HepG2 (cell line): Measurements from ENCODE around the gene MAPK9. TPM values are rescaled to one million over a fixed set of nuclear protein-coding genes. Genes with fewer than 3 reads are reported as not detected.

Experiments used
- FOSL2 ChIP-seq: sonication (generic); formaldehyde crosslinking; IDR thresholded peaks from 2 replicates; pipeline ENCODE4 v1.4.0; 2020; ENCODE audit warnings: missing genetic modification reagents
- IRF2 ChIP-seq: IDR thresholded peaks from 2 replicates; pipeline ENCODE4 v1.6.1; 2018; ENCODE audit warnings: missing genetic modification reagents, missing compliant biosample characterization
- KDM2A ChIP-seq: sonication (generic); formaldehyde crosslinking; IDR thresholded peaks from 2 replicates; pipeline ENCODE4 v1.4.0; 2020; ENCODE audit warnings: low read depth, missing genetic modification reagents, borderline replicate concordance
- NFATC3 ChIP-seq: sonication (generic); formaldehyde crosslinking; IDR thresholded peaks from 2 replicates; pipeline ENCODE4 v1.5.1; 2020; ENCODE audit warnings: mild to moderate bottlenecking, missing genetic modification reagents
- PAX8 ChIP-seq: sonication (generic); formaldehyde crosslinking; IDR thresholded peaks from 2 replicates; pipeline ENCODE4 v1.8.0; 2022; ENCODE audit warnings: mild to moderate bottlenecking, missing genetic modification reagents, borderline replicate concordance
- PPARG ChIP-seq: conservative IDR thresholded peaks from 2 replicates; pipeline ENCODE4 v1.6.1; 2016; ENCODE audit warnings: missing biosample characterization, missing genetic modification reagents
- RAD21 ChIP-seq: fragments of 450-650 bp; formaldehyde crosslinking; IDR thresholded peaks from 2 replicates; pipeline ENCODE4 v1.5.0; 2020; ENCODE audit warnings: mild to moderate bottlenecking
- RFXAP ChIP-seq: sonication (generic); formaldehyde crosslinking; IDR thresholded peaks from 2 replicates; pipeline ENCODE4 v1.4.0; 2020; ENCODE audit warnings: missing genetic modification reagents, borderline replicate concordance
- SP2 ChIP-seq: sonication (generic); formaldehyde crosslinking; IDR thresholded peaks from 2 replicates; pipeline ENCODE4 v1.5.1; 2020; ENCODE audit warnings: mild to moderate bottlenecking, missing genetic modification reagents
- STAG1 ChIP-seq: sonication (generic); formaldehyde crosslinking; IDR thresholded peaks from 2 replicates; pipeline ENCODE4 v1.4.0; 2020; ENCODE audit warnings: missing genetic modification reagents
- TEAD3 ChIP-seq: optimal IDR thresholded peaks from 2 replicates; pipeline ENCODE3; 2016; ENCODE audit warnings: borderline replicate concordance
- TFDP2 ChIP-seq: sonication (generic); formaldehyde crosslinking; IDR thresholded peaks from 2 replicates; pipeline ENCODE4 v1.4.0; 2020; ENCODE audit warnings: missing genetic modification reagents
- XRCC5 ChIP-seq: fragments of 200-400 bp; formaldehyde crosslinking; optimal IDR thresholded peaks from 2 replicates; pipeline ENCODE3; 2017; ENCODE audit warnings: mild to moderate bottlenecking, low read length
- ZBTB26 ChIP-seq: IDR thresholded peaks from 2 replicates; pipeline ENCODE4 v1.6.1; 2016; ENCODE audit warnings: missing compliant biosample characterization, missing genetic modification reagents, borderline replicate concordance
- ZMAT3 ChIP-seq: sonication (generic); formaldehyde crosslinking; conservative IDR thresholded peaks from 2 replicates; pipeline ENCODE4 v1.7.0; 2021; ENCODE audit warnings: missing genetic modification reagents
- ZNF263 ChIP-seq: sonication (generic); formaldehyde crosslinking; IDR thresholded peaks from 2 replicates; pipeline ENCODE4 v1.4.0; 2020; ENCODE audit warnings: missing genetic modification reagents
- ZNF383 ChIP-seq: sonication (generic); formaldehyde crosslinking; IDR thresholded peaks from 2 replicates; pipeline ENCODE4 v1.4.0; 2020; ENCODE audit warnings: missing genetic modification reagents, mild to moderate bottlenecking, borderline replicate concordance
- ZNF687 ChIP-seq: sonication (generic); formaldehyde crosslinking; IDR thresholded peaks from 2 replicates; pipeline ENCODE4 v1.5.1; 2020; ENCODE audit warnings: mild to moderate bottlenecking, missing genetic modification reagents, moderate library complexity
- ZNF749 ChIP-seq: sonication (generic); formaldehyde crosslinking; IDR thresholded peaks from 2 replicates; pipeline ENCODE4 v1.8.0; 2022; ENCODE audit warnings: mild to moderate bottlenecking, missing genetic modification reagents, moderate library complexity, borderline replicate concordance
- polyA plus RNA-seq, 8 experiments: library from polyadenylated mRNA; depleted of rRNA in 3 of 8; stranded (reverse) in 7 of 8; unstranded in 1 of 8; fragments of >200 nt; fragmentation: Illumina TruSeq in 4 of 8; extraction: Trizol in 4 of 8; gene quantifications; 2 replicates each; pipeline versions ENCODE4 v1.2.1 to v1.2.3, GENCODE V29; 2011 to 2016; ENCODE audit warnings: low read depth in 4 of 8, missing spikeins in 1 of 8, mixed read lengths in 1 of 8; ENCODE audit not compliant: insufficient read depth in 1 of 8
- total RNA-seq, 5 experiments: library from RNA; depleted of rRNA; stranded (reverse); fragments of >200 nt; fragmentation: Illumina TruSeq; extraction: Trizol; gene quantifications; 2 replicates each; pipeline ENCODE4 v1.2.3, GENCODE V29; 2016; ENCODE audit warnings: low read depth in 1 of 5
- TF ChIP-seq, protein P1 (sequence below): sonication (generic); formaldehyde crosslinking; IDR thresholded peaks from 2 replicates; pipeline ENCODE4 v1.5.0; 2020; ENCODE audit warnings: mild to moderate bottlenecking, missing genetic modification reagents, moderate library complexity
- TF ChIP-seq, protein P2 (sequence below): sonication (generic); formaldehyde crosslinking; IDR thresholded peaks from 2 replicates; pipeline ENCODE4 v1.4.0; 2020; ENCODE audit warnings: missing genetic modification reagents, low read depth, mild to moderate bottlenecking, borderline replicate concordance

MAPK9 gene
- total and polyA plus RNA-seq, 2 of the 13 experiments (the other 11 are each of a cell fraction or from before 2014, with no cell fraction given) = 30.1 to 56.1 TPM

DNA sequence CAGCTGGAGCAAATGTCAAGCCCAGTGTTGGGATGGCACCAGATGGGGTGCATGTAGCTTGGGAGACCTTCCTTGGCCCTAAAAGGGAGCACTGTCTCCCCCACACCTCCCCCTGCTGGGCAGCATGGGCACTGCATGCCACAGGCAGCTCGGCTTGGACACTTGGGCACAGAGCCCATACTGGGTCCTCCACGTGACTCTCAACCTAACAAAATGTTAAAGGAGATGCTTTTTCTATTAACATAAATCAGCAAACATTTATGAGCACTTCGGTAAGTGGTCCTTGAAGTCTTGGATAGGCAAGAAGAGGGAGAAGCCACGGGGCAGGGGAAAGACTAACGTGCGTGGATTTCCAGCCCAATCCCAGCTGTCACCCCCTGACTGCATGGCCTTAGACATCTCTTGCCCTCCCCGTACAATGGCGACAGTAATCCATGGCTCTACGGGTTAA is 23.9 kb upstream of the MAPK9 start (continued):
- TF ChIP-seq ZNF687 (CRISPR knock-in tag) (peak; percentile 20; the same call in 1 of the 2 replicates), ZNF749 (CRISPR knock-in tag) (no peak), RAD21 (peak; percentile 72), KDM2A (CRISPR knock-in tag) (0 out of 2 replicates have a peak, but pooled peaks have one; percentile 21), TEAD3 (CRISPR knock-in tag) (peak; percentile 47), PPARG (CRISPR knock-in tag) (no peak), ZNF383 (no peak), TFDP2 (CRISPR knock-in tag) (no peak), ZMAT3 (CRISPR knock-in tag) (no peak), PAX8 (no peak), FOSL2 (CRISPR knock-in tag) (peak; percentile 38; the same call in 1 of the 2 replicates), IRF2 (CRISPR knock-in tag) (0 out of 2 replicates have a peak, but pooled peaks have one; percentile 26), STAG1 (CRISPR knock-in tag) (peak; percentile 77), SP2 (no peak), NFATC3 (CRISPR knock-in tag) (no peak), XRCC5 (peak; percentile 75), ZNF263 (peak; percentile 93), ZBTB26 (CRISPR knock-in tag) (0 out of 2 replicates have a peak, but pooled peaks have one; percentile 34), RFXAP (CRISPR knock-in tag) (no peak)
- TF ChIP-seq, protein P1, sequence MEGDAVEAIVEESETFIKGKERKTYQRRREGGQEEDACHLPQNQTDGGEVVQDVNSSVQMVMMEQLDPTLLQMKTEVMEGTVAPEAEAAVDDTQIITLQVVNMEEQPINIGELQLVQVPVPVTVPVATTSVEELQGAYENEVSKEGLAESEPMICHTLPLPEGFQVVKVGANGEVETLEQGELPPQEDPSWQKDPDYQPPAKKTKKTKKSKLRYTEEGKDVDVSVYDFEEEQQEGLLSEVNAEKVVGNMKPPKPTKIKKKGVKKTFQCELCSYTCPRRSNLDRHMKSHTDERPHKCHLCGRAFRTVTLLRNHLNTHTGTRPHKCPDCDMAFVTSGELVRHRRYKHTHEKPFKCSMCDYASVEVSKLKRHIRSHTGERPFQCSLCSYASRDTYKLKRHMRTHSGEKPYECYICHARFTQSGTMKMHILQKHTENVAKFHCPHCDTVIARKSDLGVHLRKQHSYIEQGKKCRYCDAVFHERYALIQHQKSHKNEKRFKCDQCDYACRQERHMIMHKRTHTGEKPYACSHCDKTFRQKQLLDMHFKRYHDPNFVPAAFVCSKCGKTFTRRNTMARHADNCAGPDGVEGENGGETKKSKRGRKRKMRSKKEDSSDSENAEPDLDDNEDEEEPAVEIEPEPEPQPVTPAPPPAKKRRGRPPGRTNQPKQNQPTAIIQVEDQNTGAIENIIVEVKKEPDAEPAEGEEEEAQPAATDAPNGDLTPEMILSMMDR (CRISPR knock-in tag) = peak; percentile 94
- TF ChIP-seq, protein P2, sequence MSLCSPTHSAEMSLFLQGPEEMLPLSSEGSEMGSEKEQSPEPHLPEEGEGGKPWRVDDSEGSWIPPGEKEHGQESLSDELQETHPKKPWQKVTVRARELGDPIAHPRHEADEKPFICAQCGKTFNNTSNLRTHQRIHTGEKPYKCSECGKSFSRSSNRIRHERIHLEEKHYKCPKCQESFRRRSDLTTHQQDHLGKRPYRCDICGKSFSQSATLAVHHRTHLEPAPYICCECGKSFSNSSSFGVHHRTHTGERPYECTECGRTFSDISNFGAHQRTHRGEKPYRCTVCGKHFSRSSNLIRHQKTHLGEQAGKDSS = peak; percentile 52; the same call in 1 of the 2 replicates
